Psoas muscle (tissue), 8 donors: ENCODE results near the gene NTN4. TPM values are rescaled to one million over a fixed set of nuclear protein-coding genes. Genes with fewer than 3 reads are reported as not detected.

Source experiments
- ATAC-seq, 4 donors: fragments of 200-7000 bp; cut with Tn5 transposase; one replicate each; pipeline ENCODE4 v1.9.1; 2020; ENCODE audit warnings: moderate library complexity in 3 of 4, mild to moderate bottlenecking in 2 of 4
- DNase-seq, 2 donors: peaks; one replicate each; pipeline ENCODE4 v3.0.0-alpha.2; 2020
- H3K27ac ChIP-seq: fragments of 200-600 bp; one replicate; pipeline ENCODE4 v1.8.0; 2022
- H3K27me3 ChIP-seq, 3 donors: fragments of 200-600 bp in 1 of 3; one replicate each; pipeline versions ENCODE4 v1.6.1 to v1.8.0; 2013 to 2022; ENCODE audit warnings: low read length in 2 of 3, mild to moderate bottlenecking in 2 of 3, moderate library complexity in 1 of 3; ENCODE audit not compliant: insufficient read depth in 3 of 3
- H3K36me3 ChIP-seq, 2 donors: fragments of 200-600 bp in 1 of 2; one replicate each; pipeline versions ENCODE4 v1.6.1 to v1.8.0; 2013 to 2022; ENCODE audit warnings: low read depth in 1 of 2, mild to moderate bottlenecking in 1 of 2, moderate library complexity in 1 of 2; ENCODE audit not compliant: insufficient read depth in 1 of 2
- H3K4me1 ChIP-seq: fragments of 200-600 bp; one replicate; pipeline ENCODE4 v1.8.0; 2022
- H3K4me3 ChIP-seq: fragments of 200-600 bp; one replicate; pipeline ENCODE4 v1.8.0; 2022; ENCODE audit warnings: mild to moderate bottlenecking
- H3K9me3 ChIP-seq: fragments of 200-600 bp; one replicate; pipeline ENCODE4 v1.8.0; 2022
- CTCF ChIP-seq: fragments of 200-600 bp; IDR thresholded peaks from one replicate; pipeline ENCODE4 v1.8.0; 2022; ENCODE audit warnings: antibody characterized with exemption
- whole genome bisulfite sequencing, 3 donors: extraction: QIAGEN DNeasy Blood & Tissue Kit; methylation state at CpG; one replicate each; pipeline versions ENCODE4 v1.1.6 to v1.1.7; 2013; 5-methylcytosine and 5-hydroxymethylcytosine counted together
- intact Hi-C, 2 donors: fragments of 100-400 bp; cut with DNase I; formaldehyde crosslinking; loops; one replicate each; pipeline versions ENCODE4 v1.11.0 to v1.14.2; 2022
- polyA plus RNA-seq, 3 donors: library from polyadenylated mRNA; stranded (reverse); fragments of 200-250 nt; gene quantifications; one replicate each; pipeline ENCODE4 v1.2.3, GENCODE V29; 2013
- total RNA-seq, 4 donors: library from RNA; stranded (reverse); fragmentation: NEBNext Ultra II Directional in 2 of 4; extraction: Animal tissue kit (Norgen Biotek cat#: 25700) in 2 of 4; gene quantifications; one replicate each; pipeline versions ENCODE4 v1.2.1 to v1.2.4, GENCODE V29; 2021 to 2023
- donor health status: healthy with polysubstance abuse.
- donor health status: DM: no; HTN: no; CAD: no; lungs with moderate emphysema.
- donor health status: Bipolar disorder and iron deficiency.
- donor health status: healthy.
- donor health status: DM: yes; HTN: yes; CAD: no.
- donor health status: DM: no; HTN: no; CAD: no.
- donor health status: DM: no; HTN: no; CAD: no.
- donor health status: DM: yes; HTN: yes; CAD: no.

The NTN4 gene
- total and polyA plus RNA-seq, 7 donors = 2.9 to 13.3 (median 4.2) TPM

DNA sequence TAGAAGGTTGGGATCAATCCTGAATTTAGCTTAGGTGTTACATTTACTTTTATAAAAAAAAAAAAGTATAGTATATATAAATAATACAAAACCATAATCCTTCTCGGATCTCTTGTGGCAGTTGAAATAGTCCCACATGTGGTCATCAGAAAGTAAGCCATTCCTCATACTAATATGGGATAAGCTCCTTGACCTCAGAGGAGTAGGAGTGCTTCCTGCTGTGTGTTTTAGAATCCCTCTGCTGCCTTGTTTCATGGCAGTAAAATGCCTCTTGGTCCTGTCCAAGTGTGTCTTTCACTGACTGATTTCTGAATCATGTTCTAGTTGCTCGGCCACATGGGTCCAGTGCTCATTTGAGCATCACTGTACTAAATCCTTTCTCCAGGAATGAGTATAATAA, 117.0 kb downstream of the NTN4 start:
- Histone ChIP-seq H3K36me3 (no peaks in the 10 kb centered on the region), H3K9me3 (peaks cover under 1% of the 10 kb centered on the region), H3K27me3 (no peaks in the 10 kb centered on the region), H3K27ac (no peak overlapping the region), H3K4me1 (no peaks in the 10 kb centered on the region), H3K4me3 (no peak overlapping the region)
- TF ChIP-seq CTCF = no peak
- intact Hi-C loops = no loop called here
- no peak for ATAC-seq
- no peak for DNase-seq
- 73 to 78% (median 76%) methylated on average over 2 of the region's 2 CpGs for WGBS, 3 donors

GRCh38 chr12:95672166-95672565, 118.4 kb downstream of the NTN4 start:
- no peaks in the 10 kb centered on the region for H3K9me3 ChIP-seq
- WGBS, 3 donors = 94 to 98% (median 98%) methylated on average over 13 to 21 of the region's 21 CpGs
- DNase-seq = no peak
- intact Hi-C loops = no loop called here
- ATAC-seq = no peak
- no peak overlapping the region for H3K27ac ChIP-seq
- no peaks in the 10 kb centered on the region for H3K36me3 ChIP-seq
- H3K27me3 ChIP-seq = no peaks in the 10 kb centered on the region
- H3K4me3 ChIP-seq = no peak overlapping the region
- TF ChIP-seq CTCF = no peak
- no peaks in the 10 kb centered on the region for H3K4me1 ChIP-seq

- H3K9me3 ChIP-seq = no peaks in the 10 kb centered on the region
- ATAC-seq (no peak), DNase-seq (no peak)
- no peaks in the 10 kb centered on the region for H3K4me1 ChIP-seq
- H3K27ac ChIP-seq = no peak overlapping the region
- no peak for TF ChIP-seq CTCF
- H3K4me3 ChIP-seq = no peak overlapping the region
- intact Hi-C loops = no loop called here
- no peaks in the 10 kb centered on the region for H3K36me3 ChIP-seq
- WGBS, 3 donors = 88 to 93% (median 90%) methylated on average over 6 of the region's 6 CpGs
- H3K27me3 ChIP-seq = no peaks in the 10 kb centered on the region
Measured at GRCh38 chr12:95671265-95671664, 119.3 kb downstream of the NTN4 start.

GRCh38 chr12:95663525-95663924, 127.0 kb downstream of the NTN4 start:
- Histone ChIP-seq H3K4me3 (no peak overlapping the region), H3K36me3 (no peaks in the 10 kb centered on the region), H3K27me3 (no peaks in the 10 kb centered on the region), H3K27ac (no peak overlapping the region), H3K9me3 (no peaks in the 10 kb centered on the region), H3K4me1 (no peaks in the 10 kb centered on the region)
- intact Hi-C loops = no loop called here
- WGBS, 3 donors = 82 to 84% (median 83%) methylated on average over 2 of the region's 2 CpGs
- ATAC-seq (no peak), DNase-seq (no peak)
- no peak for TF ChIP-seq CTCF

DNA sequence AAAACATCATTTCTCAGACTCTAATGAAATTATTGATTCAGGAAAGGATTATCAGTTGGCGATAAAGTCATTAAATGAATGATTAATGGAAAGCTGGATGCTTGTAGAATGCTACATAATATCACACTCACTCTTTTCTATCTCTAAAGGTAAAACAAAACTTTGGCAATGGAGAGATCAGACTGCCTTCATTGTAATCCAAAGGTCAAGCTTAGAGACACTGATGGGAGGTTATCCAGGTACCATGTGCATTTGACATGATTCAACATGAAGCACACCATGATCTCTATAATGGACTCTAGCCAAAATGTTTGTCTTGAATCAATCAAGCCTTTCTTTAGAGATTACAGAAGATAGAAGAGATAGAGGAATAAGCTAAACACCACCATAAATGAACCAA, 129.2 kb downstream of the NTN4 start:
- WGBS, 3 donors = 97 to 100% (median 100%) methylated on average over 1 of the region's 1 CpG
- no peaks in the 10 kb centered on the region for H3K27me3 ChIP-seq
- H3K36me3 ChIP-seq = no peaks in the 10 kb centered on the region
- DNase-seq = no peak
- no peaks in the 10 kb centered on the region for H3K4me1 ChIP-seq
- no peaks in the 10 kb centered on the region for H3K9me3 ChIP-seq
- intact Hi-C loops = no loop called here
- H3K4me3 ChIP-seq = no peak overlapping the region
- TF ChIP-seq CTCF = no peak
- no peak for ATAC-seq
- no peak overlapping the region for H3K27ac ChIP-seq
